ENCODE results near the gene CD69.

CD69 gene

GRCh38 chr12:9729082-9729481, 31.6 kb downstream of the CD69 start:
- DNase-seq (ENCODE audit: low spot score) = no peak
- TF ChIP-seq CTCF (IDR thresholded peaks at IDR 0.05) = no peak
- H3K4me3 ChIP-seq = no peak overlapping the region
- H3K27ac ChIP-seq = no peak overlapping the region

GRCh38 chr12:9727813-9728212, 32.9 kb downstream of the CD69 start:
- no peak for TF ChIP-seq CTCF (IDR thresholded peaks at IDR 0.05)
- Histone ChIP-seq H3K27ac (no peak overlapping the region), H3K4me3 (no peak overlapping the region)
- no peak for DNase-seq (ENCODE audit: low spot score)

- no peak for DNase-seq (ENCODE audit: low spot score)
- Histone ChIP-seq H3K27ac (no peak overlapping the region), H3K4me3 (no peak overlapping the region)
- TF ChIP-seq CTCF (IDR thresholded peaks at IDR 0.05) = no peak
Measured at GRCh38 chr12:9725213-9725870, 35.4 kb downstream of the CD69 start.

- no peak for TF ChIP-seq CTCF (IDR thresholded peaks at IDR 0.05)
- H3K4me3 ChIP-seq = no peak overlapping the region
- no peak for DNase-seq (ENCODE audit: low spot score)
- no peak overlapping the region for H3K27ac ChIP-seq
Measured at GRCh38 chr12:9724023-9724422, 36.7 kb downstream of the CD69 start.

- H3K27ac ChIP-seq = no peak overlapping the region
- DNase-seq (ENCODE audit: low spot score) = no peak
- TF ChIP-seq CTCF (IDR thresholded peaks at IDR 0.05) = no peak
- H3K4me3 ChIP-seq = no peak overlapping the region
Measured at GRCh38 chr12:9721394-9722092, 39.2 kb downstream of the CD69 start.

DNA sequence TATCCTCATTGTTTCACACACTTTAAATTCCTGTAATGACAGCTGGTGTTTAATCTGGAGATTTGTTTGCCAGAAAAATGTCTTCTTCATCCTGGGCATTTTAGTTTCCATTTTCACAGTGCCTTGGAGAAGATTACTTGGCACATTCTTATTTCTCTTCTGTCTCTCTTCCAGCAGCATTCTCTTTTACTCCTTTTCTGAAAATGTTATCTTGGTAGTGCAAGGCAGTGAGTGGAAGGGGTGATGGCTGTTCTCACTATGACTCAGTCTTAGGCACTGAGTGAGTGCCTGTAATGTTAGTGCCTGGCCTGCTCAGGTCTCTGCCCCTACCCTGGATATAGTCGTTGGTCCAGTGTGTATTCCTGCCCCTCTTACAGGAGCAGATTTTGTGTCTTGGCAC, 40.9 kb downstream of the CD69 start:
- no peak overlapping the region for H3K27ac ChIP-seq

More for the DNA sequence above, 40.9 kb downstream of the CD69 start:
- no peak overlapping the region for H3K4me3 ChIP-seq
- no peak for TF ChIP-seq CTCF (IDR thresholded peaks at IDR 0.05)
- DNase-seq (ENCODE audit: low spot score) = no peak

Measured in coronary artery (tissue), 2 donors.